GM19324 (cell line): ENCODE data around the gene GAMT.

Experiments
- ATAC-seq: cut with Tn5 transposase; IDR thresholded peaks from one replicate; pipeline ENCODE4 v1.9.1; 2021; ENCODE audit warnings: mild to moderate bottlenecking, moderate library complexity; ENCODE audit not compliant: unreplicated experiment, low FRiP score

GAMT gene

DNA sequence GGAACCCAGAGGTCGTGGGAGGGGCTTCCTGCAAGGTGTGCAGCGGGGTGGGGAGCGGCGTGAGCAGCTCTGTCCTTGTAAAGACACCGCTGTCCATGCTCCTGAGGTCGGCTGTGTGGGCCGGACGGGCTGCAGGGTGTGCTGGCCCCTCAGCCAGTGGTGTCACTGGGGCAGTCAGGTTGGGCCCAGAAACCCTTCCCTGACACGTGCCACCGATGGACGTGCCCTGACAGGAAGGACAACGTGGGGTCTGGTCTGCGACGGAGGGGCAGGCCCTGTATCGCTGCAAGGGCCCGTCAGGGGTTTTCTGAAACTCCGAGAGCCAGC lies 32.7 kb upstream of the GAMT start:
- no peak for ATAC-seq

DNA sequence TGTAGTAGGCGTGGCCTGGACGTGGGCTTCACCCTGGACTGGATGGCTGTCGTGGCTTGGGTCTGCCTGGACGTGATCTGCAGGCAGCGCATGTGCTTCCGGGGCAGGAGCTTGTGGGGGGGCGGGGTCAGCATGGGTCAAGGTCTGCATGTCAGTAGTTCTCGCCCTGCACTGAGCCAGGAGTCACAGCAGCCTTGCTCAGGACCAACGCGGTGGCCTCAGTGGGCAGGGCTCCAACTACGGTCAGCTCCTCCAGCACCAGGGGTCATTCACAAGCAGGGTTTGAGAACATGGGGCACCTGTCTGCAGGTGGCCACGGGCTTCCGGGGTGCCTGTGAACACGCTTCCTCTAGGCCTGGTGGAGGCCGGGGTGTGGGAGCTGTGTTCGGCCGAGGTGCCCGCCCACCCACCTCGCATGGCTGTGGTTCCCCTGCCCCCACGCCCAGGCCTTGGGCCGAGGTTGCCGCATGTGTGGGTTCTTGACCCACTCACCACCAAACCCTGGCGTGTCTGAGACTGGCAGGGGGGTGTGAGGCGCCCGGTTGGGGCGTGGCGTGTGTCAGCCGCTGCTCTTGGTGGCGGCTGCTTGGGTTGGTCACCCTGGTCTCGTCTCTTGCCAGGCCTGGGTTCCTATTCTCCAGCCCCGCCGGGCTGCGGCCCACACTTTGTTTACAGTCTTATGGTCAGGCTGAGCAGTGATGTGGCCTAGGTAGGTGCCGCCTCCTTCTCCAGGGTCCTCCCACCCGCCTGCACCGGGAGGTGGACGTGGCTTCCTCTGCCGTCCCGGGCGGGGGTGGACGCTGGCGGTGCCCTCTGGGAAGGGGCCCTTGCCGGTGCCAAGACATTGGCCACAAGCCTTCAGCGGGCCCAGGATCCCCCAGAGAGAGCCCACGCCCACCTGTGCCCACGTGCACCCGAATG lies 32.0 kb upstream of the GAMT start:
- no peak for ATAC-seq

DNA sequence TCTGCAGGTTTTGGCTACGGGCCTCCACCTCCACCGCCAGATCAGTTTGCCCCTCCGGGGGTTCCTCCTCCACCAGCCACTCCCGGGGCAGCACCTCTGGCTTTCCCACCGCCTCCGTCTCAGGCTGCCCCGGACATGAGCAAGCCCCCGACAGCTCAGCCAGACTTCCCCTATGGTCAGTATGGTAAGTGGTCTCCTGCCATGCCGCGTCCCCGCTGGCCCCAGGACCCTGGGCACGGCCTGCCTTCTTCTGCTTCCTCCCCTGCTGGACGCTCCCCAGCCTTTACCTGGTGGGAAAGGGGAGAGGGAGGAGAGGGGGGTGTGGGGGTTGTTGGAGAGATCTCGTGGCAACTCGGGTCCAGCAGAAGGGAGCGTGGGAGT lies 31.2 kb upstream of the GAMT start:
- no peak for ATAC-seq

DNA sequence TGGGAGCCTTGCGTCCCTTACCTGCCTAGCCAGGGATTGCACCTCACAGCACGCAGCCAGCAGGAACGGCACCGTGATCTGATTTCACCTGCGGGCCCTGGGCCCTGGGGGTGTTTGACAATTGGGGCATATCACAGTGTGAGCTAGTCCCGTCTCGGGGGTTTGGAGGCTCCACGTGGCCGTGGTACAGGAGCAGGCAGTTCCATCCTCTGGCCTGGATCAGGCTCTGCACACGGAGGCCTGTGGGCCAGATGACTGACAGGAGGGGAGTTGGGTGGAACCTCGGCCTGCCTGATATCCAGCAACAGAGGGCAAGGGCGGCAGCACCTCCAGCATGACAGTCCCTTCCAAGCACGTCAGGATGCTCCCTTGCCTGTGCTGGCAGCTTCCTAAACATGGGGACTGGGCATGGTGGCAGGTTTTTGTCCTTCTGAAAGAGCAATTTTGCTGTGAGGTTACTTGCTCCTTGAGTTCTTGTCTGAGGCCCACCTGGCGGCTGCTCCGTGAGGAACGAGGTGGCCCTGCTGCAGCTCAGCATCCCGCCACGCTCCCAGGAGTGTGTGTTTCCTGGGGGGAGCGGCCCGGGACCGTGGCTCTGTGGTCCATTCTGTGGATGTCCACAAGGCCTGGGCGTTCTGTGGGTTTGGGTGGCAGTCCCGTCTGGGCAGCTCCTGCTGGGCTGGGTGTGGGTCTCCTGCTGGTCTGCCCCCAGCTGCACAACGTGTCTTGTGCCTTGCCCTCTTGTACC lies 30.6 kb upstream of the GAMT start:
- no peak for ATAC-seq

DNA sequence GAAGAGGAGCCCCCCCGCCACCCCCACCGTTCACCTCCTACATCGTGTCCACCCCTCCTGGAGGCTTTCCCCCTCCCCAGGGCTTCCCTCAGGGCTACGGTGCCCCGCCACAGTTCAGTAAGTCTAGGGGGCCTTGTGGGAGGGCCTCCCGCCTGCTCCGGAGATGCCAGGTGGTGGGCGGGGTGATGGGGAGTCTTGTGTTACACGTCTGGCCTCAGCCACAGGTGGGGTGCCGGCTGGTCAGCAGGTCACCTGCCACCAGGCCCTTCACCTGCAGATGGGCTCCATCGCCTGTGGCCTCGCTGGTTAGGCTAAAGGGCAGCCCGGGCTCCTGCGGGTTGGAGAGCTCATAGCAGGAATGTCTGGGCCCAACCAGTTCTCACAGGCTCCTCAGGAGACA lies 28.9 kb upstream of the GAMT start:
- ATAC-seq = no peak

DNA sequence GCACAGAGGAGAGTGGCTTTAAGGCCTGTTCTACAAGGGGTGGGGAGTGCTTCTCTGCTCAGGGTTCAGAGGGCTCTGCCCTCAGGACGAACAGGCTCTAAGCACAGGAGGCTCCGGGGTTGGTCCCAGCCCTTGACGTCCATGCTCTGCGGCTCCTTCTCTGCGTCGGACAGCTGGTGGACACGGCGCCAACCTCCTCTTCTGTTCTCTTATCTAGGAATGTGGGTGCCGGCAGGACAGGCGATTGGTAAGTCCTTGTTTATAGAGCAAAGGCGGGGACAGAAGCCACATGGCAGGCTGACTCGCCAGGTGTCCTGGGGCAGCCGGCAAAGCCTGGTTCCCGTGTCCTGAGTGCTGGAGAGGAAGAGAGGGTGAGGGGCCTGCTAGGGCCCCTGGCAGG lies 28.4 kb upstream of the GAMT start:
- no peak for ATAC-seq

DNA sequence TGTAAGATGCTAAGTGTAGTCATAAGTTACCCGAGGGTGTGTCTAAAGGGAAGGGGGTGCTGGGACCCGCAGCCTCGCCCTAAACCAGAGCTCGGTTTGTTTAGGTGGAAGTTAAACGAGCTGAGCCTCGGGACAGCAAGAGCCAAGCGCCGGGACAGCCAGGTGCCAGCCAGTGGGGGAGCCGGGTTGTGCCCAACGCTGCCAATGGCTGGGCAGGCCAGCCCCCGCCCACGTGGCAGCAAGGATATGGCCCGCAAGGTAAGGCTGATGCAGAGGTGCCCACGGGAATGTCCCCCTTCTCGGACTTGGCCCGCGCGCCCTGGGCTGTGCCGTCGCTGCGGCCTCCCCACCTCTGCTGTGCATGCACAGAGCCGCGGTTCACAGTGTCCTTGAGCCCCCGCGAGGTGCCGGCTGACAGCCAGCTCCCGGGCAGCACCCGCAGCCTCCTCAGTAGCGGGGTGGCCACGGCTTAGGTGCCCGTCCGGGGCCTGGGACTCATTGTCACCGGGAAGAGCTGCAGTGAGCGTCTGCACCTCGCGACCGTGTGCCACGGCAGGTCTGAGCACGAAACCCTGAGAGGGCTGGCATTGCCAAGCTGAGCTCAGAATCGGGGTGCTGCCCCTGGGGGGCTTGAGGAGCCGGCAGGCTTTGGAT lies 27.5 kb upstream of the GAMT start:
- ATAC-seq = no peak

DNA sequence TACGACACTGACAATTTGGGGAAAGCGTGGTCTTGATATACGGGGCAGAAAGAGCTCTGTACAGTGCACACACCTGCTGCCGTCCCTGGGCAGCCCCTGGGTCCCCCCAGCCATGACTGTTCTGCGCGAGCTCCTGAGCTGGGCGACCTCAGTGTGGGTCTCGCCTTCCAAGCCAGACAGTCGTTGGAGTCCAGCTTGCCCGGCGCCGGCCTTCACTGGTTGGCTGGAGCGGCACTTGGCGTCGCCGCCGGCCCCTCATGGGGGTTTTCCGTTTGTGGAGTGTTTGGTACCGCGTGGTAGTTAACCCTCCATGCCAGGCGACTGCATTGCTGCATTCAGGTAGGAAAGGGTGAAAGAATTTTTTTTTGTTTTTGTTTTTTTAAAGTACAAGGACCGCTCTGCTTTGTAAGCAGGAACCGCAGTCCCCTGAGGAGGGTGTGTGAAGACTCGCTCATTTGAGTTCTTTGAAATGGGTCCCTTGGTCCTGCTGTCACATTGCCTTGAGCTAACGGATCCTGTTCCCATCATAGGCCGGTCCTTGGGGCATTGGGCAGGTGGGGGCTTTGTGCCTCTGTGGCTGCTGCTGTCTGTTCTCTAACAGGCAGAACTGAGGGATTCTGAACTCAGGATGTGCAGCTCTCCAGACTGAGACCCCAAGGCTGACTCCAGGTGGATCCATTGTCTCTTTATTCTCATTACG lies 26.0 kb upstream of the GAMT start:
- no peak for ATAC-seq

DNA sequence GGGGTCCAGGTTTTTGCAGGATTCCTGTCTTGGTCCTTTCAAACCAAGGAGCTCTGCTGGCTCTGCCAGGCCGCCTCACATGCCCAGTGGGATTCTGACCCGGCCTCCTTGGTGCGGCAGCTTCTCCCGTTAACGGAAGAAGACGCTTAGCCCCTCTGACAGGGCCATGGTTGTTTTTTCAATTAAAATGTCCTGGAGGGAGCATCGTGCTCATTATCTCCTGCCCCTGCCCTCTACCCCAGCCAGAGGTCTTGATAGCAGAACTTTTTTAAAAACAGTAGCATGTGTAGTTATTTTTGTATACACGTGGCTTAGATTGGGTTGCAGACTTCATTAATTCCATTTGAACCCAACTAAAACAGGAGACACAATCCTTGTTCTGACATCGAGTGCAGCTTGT lies 25.4 kb upstream of the GAMT start:
- ATAC-seq = no peak

DNA sequence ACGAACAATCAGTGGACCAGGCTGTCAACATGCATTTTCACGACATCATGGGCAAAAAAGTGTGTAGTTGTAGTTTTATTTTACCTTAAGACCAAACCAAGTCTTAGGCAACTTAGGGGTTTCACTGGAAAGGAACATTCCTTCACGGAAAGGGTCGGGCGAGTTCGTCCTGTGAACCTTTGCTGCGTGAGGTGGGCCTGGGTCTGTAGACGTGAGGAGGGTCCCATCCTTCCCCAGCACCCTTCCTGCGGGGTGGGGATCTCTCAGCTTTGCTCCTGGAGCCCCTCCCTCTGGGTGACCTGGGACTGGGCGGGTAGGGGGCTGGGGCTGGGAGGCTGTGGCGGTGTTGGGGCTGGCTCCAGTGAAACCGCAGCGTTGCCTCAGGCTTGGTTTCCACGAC lies 24.6 kb upstream of the GAMT start:
- ATAC-seq = no peak

DNA sequence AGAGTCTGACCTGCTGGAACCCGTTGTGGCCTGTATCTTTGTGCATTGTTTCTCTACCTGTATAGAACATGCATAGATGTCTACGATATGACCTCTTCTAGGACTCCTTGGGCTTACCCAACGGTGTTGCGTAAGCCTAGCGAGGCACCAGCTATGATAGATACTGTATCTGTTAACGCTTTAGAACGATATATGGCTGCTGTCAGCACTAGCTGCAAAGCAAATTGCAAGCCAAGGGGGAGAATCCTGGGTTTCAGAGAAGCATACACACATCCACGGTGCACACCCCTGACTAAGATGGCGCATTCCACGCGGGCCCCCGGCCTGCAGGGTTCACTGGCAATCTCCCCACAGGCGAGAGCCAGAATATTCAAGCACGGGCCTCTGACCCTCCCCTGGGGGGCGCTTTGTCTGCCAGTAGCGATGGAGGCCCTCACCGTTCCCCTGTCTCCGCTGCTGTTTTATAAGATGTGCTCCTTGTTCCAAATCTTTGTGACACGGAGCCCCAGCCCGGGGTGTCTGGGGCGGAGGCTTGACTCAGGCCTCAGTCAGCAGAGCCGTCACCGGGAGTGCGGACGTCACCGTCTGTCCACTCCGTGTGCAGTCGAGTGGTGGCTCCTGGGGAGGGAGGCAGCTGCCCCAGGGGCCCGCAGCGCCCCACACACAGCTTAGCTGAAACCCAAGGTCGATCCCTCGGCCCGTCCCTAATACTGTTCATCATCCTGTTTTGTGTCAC lies 23.9 kb upstream of the GAMT start:
- no peak for ATAC-seq

DNA sequence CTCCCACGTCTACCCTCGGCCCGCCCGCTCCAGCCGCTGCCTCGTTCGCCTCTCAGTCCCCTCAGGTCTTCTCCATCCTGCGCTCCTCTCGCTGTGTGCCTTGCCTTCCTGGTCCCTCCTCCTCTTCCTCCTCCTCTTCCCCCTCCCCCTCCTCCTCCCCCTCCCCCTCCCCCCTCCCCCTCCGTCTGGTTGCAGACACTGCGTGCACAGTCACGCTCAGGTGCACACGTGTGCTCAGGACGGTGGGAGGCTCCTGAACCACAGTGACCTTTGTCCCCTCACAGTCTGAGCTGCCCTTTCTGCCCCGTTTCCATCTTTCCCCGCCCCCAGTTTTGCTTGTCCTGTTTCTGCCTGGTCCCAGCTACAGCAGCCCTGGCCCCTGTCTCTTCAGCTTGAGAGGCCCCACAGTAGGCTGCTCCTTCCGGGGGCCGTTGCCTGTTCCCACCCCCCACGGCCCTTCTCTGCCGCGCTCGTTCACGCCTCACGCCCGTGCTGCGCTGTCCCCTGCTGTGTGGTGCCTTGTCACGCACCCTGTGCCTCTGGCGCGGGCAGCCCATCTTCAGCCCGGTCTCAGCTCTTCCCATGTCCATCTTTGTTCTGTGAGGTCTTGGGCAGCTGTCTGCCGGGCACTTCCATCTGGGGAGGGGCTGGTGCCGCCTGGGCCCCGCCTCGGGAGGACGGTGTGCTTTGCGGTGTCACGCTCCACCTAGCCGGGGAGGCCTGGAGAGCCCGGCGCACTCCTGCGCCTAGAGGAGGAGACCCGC lies 23.0 kb upstream of the GAMT start:
- no peak for ATAC-seq

DNA sequence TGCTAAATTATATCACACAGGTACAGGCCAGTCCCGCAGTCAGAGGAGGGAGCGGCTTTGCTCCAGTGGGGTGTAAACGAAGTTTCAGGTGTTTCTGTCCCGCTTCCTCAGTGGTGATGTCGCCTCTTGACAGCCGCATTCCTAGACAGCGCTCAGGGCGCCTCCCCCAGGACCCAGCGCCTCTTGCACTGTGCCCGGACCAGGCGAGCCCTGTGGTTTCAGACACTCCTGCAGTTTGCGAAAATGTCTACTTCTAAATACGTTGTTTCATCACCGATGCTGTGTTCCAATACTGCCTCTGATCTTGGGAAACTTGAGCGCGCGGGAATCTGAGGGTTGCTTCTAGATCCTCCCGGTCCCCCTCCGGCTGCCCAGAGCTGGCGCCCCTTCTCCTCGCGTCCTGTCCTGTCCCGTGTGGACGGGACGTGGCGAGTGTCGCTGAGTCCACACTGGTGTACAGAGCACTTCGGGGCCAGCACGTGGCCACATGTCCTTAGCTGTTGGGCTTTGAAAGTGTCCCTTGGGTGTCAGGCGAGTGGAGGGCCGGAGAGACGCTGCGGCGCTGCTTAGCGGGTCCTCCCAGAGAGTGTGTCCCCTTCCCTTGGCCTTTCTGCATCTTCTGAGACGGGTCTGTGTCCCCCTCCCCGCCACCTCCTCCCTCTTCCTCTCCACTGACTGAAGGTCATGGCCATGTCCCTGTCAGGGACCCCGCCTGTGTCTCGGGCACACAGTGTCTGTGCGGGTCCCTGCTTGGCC lies 22.3 kb upstream of the GAMT start:
- ATAC-seq = no peak

DNA sequence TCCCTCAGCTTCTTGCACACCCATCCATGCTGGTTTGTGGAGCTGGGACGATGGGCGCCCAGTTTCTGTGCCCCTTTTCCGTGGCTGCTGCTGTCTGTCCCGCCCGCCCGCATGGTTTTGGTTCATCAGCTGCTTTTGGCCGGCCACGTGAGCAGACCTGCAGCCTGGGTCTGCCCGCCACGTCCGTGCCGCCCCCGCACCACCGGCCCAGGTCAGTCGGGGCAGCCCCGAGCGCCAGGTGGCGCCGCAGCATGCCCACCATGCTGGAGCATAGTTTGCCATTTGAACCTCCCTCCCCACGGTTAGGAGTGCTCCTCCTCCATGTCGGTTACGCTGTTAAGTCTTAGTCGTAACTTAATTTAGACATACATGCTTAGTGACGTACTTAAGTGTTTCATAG lies 21.6 kb upstream of the GAMT start:
- ATAC-seq = no peak

DNA sequence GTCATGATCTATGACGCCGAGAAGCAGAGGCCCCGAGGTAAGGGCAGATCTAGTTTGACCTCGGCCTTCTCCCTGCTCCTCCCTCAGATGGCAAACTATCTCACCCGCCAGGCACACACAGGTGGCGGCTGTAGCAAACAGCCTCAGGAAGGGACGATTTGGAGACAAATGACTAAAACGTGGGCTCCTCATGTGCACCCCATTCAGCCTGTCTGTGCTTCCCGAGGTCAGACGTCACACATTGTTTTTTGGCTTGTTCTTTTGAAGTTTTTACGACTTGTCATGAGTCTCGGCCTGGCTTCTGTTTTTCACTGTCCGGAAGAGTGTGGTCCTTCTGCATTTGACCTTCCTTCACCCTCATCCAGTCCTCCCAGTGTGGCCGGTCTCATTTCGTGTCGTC lies 21.0 kb upstream of the GAMT start:
- no peak for ATAC-seq

DNA sequence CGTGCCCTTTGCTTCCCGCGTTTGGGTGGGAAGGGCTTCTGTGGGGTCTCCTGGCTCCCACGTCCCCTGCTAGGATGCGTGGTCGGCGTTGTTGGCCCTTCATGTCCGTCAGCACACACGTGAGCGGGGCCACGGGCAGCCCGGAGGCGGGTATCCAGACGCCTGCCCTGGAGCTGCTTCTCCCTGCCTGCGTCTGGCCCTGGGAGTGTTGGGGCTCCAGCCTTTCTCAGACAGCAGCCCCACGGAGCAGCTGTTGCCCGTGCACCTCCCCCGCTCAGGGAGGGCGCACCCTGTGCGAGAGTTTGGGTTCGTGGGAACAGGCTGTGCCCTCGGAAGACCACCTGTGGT lies 20.6 kb upstream of the GAMT start:
- ATAC-seq = no peak

DNA sequence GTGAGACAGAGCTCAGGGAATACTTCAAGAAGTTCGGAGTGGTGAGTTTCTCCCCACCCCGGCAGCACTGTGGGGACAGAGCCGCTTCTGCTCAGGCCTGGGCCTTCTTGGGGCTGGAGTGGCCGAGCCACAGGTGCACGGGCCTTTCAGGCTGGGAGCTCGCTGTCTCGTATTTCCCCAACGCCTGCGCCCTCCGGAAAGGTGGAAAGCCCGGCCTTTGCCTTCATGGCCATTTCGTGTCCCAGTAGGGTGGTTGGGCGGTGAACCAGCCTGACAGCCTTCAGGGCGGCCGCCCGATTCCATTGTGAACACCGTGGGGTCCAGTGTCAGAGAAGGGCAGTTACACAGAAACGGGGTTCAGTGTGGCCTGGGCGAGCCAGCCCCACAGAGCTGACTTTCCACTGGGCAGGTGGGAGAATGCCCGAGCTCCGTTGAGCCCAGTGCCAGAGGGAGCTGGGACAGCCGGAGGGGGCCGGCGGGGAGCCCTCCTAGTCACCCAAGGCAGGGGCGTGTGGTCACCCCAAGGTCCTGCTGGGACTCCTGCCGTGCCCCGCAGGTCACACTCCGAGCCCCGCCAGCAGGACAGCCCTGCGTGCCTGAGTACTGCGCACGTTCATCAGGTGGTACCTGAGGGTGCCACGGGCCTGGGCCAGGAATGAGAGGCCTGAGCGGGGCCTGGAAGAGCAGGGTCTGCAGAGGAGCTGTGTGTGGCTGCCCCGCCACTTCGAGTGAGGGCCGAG lies 20.0 kb upstream of the GAMT start:
- ATAC-seq = no peak

DNA sequence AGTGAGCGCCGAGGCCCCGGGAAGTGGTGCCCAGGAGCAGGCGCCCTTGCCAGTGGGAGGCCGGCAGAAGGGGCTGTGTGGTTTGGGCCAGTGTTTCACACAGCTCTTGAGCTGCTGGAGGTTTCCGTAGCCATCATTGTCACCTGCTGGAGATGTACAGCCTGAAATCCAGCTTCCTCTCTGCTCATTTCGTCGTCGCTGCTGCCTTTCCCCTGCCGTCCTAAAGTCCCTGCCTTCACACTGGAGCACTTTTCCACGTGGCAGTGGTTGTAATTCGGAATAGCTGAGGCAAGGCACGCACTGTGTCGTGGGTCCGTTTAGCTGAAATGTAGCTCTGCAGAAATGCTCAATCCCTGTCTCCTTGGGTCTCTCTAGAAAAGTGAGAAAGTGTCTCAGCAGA lies 19.2 kb upstream of the GAMT start:
- ATAC-seq = no peak
